ENCODE data around the gene TMEM119. TPM values are rescaled to one million over a fixed set of nuclear protein-coding genes. Genes with fewer than 3 reads are reported as not detected.

Gene TMEM119
- total and polyA plus RNA-seq, 10 of the 15 experiments (the other 5 are each of a cell fraction or from before 2014, with no cell fraction given), result 0.11 to 0.44 (median 0.19) TPM; not detected in 5

- CTCF ChIA-PET, result no interaction called here
- Histone ChIP-seq H4K20me1 (ENCODE audit: control insufficient read depth, insufficient read depth) (no peaks in the 10 kb centered on the region), H3K9me3 (replicated peaks; ENCODE audit: control insufficient read depth, insufficient read depth, low read length) (no peaks in the 10 kb centered on the region), H3K4me2 (ENCODE audit: control insufficient read depth, insufficient read depth) (no peak overlapping the region), H2AFZ (ENCODE audit: control insufficient read depth, low read depth, low read length) (no peak overlapping the region), H3K4me1 (ENCODE audit: control insufficient read depth, insufficient read depth, low read length) (no peaks in the 10 kb centered on the region), H3K27ac (ENCODE audit: control insufficient read depth, insufficient read depth) (no peak overlapping the region), H3K9ac (ENCODE audit: control insufficient read depth, insufficient read depth, low read length) (no peak overlapping the region), H3K27me3 (replicated peaks in 1 of 2; ENCODE audit: control insufficient read depth in 2 of 2, insufficient read depth in 2 of 2, low read length in 1 of 2) (no peaks in the 10 kb centered on the region), H3K36me3 (ENCODE audit: control insufficient read depth in 2 of 2, insufficient read depth in 2 of 2, low read length in 1 of 2) (no peaks in the 10 kb centered on the region), H3K4me3 (no peak overlapping the region), H3K79me2 (ENCODE audit: control insufficient read depth, insufficient read depth, low read length) (no peaks in the 10 kb centered on the region)
- FAIRE-seq (no peak), ATAC-seq (no peak), DNase-seq (ENCODE audit: low read depth, low spot score) (no peak)
- in situ Hi-C loops (cut with MboI), result no loop called here
- no TSS peak for BruUV-seq (replicated peaks)
- intact Hi-C loops (cut with micrococcal nuclease; ENCODE audit: unreplicated experiment), result loop anchor here (5.0 kb wide), 1 partner anchor 686 kb away; no protein-coding TSS in a partner anchor
- POLR2A ChIA-PET, result no interaction called here
- SMC1A ChIA-PET (ENCODE audit: uncharacterized antibody, unreplicated experiment), result no interaction called here
- TF ChIP-seq ZNF622 (IDR thresholded peaks at IDR 0.05) (no peak), SMC3 (IDR thresholded peaks at IDR 0.05; ENCODE audit: borderline replicate concordance, low read length) (no peak), STAT1 (conservative IDR thresholded peaks at IDR 0.05) (no peak), SIN3A (IDR thresholded peaks at IDR 0.05; ENCODE audit: low read depth, low read length) (no peak), ZZZ3 (IDR thresholded peaks at IDR 0.05; ENCODE audit: control insufficient read depth, insufficient read length, low read depth) (no peak), MYB (IDR thresholded peaks at IDR 0.05; ENCODE audit: borderline replicate concordance, low read depth, low read length) (no peak), KAT2A (conservative IDR thresholded peaks at IDR 0.05; ENCODE audit: control insufficient read depth, low read depth, low read length) (no peak), PKNOX1 (IDR thresholded peaks at IDR 0.05) (no peak), ZSCAN29 (IDR thresholded peaks at IDR 0.05) (no peak), SRF (IDR thresholded peaks at IDR 0.05; ENCODE audit: low read depth in 2 of 2, low read length in 2 of 2) (no peak), SMAD1 (IDR thresholded peaks at IDR 0.05; ENCODE audit: low read depth, partially characterized antibody) (no peak), EZH2 (IDR thresholded peaks at IDR 0.05; ENCODE audit: borderline replicate concordance, control insufficient read depth, low read depth, low read length) (no peak), CREM (IDR thresholded peaks at IDR 0.05; ENCODE audit: low read depth) (no peak)
- TF ChIP-seq, protein P1, sequence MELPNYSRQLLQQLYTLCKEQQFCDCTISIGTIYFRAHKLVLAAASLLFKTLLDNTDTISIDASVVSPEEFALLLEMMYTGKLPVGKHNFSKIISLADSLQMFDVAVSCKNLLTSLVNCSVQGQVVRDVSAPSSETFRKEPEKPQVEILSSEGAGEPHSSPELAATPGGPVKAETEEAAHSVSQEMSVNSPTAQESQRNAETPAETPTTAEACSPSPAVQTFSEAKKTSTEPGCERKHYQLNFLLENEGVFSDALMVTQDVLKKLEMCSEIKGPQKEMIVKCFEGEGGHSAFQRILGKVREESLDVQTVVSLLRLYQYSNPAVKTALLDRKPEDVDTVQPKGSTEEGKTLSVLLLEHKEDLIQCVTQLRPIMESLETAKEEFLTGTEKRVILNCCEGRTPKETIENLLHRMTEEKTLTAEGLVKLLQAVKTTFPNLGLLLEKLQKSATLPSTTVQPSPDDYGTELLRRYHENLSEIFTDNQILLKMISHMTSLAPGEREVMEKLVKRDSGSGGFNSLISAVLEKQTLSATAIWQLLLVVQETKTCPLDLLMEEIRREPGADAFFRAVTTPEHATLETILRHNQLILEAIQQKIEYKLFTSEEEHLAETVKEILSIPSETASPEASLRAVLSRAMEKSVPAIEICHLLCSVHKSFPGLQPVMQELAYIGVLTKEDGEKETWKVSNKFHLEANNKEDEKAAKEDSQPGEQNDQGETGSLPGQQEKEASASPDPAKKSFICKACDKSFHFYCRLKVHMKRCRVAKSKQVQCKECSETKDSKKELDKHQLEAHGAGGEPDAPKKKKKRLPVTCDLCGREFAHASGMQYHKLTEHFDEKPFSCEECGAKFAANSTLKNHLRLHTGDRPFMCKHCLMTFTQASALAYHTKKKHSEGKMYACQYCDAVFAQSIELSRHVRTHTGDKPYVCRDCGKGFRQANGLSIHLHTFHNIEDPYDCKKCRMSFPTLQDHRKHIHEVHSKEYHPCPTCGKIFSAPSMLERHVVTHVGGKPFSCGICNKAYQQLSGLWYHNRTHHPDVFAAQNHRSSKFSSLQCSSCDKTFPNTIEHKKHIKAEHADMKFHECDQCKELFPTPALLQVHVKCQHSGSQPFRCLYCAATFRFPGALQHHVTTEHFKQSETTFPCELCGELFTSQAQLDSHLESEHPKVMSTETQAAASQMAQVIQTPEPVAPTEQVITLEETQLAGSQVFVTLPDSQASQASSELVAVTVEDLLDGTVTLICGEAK (IDR thresholded peaks at IDR 0.05; ENCODE audit: borderline replicate concordance), result no peak
- RAD21 ChIA-PET (ENCODE audit: unreplicated experiment), result no interaction called here
- 69% methylated on average over 15 of the region's 15 CpGs for WGBS (ENCODE audit: insufficient coverage, insufficient replicate concordance, low lambda C conversion rate, missing lambda C conversion rate)
Measured at GRCh38 chr12:108602976-108603704, 5.3 kb upstream of the TMEM119 start.

All from GM12878 (cell line).